GM12875 (cell line): ENCODE measurements around the gene ACAD11.

ENCODE experiments used
- H3K4me3 ChIP-seq: one replicate; pipeline ENCODE4 v1.5.1; 2011; ENCODE audit warnings: low read depth, low read length, control low read depth
- TF ChIP-seq, protein P1 (sequence below): IDR thresholded peaks from 2 replicates; pipeline ENCODE4 v1.5.1; 2011; ENCODE audit warnings: low read depth, mild to moderate bottlenecking, control low read depth, inconsistent platforms, low read length, moderate library complexity, borderline replicate concordance; ENCODE audit not compliant: insufficient read depth

ACAD11 gene, protein sequence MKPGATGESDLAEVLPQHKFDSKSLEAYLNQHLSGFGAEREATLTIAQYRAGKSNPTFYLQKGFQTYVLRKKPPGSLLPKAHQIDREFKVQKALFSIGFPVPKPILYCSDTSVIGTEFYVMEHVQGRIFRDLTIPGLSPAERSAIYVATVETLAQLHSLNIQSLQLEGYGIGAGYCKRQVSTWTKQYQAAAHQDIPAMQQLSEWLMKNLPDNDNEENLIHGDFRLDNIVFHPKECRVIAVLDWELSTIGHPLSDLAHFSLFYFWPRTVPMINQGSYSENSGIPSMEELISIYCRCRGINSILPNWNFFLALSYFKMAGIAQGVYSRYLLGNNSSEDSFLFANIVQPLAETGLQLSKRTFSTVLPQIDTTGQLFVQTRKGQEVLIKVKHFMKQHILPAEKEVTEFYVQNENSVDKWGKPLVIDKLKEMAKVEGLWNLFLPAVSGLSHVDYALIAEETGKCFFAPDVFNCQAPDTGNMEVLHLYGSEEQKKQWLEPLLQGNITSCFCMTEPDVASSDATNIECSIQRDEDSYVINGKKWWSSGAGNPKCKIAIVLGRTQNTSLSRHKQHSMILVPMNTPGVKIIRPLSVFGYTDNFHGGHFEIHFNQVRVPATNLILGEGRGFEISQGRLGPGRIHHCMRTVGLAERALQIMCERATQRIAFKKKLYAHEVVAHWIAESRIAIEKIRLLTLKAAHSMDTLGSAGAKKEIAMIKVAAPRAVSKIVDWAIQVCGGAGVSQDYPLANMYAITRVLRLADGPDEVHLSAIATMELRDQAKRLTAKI

DNA sequence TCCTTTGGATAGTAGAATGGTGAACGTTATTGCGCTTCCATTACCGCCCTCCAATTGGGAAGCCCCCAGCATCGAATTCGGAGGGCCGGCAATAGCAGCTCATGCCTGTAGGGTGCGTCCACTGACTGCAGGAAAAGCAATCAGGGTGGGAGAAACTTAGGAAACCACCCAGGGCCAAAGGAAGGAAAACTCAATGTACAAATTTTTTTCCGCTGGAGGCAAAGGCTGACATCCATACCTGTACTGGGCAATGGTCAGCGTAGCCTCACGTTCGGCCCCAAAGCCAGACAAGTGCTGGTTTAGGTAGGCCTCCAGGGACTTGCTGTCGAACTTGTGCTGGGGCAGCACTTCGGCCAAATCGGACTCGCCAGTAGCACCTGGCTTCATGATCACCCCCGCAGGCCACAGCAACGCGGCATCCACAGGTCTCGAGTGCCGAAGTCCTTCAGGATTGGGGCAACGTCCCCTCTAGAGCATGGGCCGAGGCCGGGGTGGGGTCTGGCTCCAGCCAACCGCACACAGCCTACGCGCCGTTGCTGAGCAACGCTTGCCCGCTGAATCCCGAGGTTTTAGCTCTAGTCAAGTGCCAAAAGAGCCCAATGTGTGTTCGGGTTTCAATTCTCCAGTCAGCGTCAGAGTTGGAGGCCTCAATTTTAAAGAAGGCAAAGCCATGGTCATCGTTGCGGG, at the start of gene ACAD11:
TSS of gene ACAD11 (minus strand) at position 445 of the 687 bp plus-strand sequence. CDS start at position 387, 58 bp downstream.
- TF ChIP-seq, protein P1, sequence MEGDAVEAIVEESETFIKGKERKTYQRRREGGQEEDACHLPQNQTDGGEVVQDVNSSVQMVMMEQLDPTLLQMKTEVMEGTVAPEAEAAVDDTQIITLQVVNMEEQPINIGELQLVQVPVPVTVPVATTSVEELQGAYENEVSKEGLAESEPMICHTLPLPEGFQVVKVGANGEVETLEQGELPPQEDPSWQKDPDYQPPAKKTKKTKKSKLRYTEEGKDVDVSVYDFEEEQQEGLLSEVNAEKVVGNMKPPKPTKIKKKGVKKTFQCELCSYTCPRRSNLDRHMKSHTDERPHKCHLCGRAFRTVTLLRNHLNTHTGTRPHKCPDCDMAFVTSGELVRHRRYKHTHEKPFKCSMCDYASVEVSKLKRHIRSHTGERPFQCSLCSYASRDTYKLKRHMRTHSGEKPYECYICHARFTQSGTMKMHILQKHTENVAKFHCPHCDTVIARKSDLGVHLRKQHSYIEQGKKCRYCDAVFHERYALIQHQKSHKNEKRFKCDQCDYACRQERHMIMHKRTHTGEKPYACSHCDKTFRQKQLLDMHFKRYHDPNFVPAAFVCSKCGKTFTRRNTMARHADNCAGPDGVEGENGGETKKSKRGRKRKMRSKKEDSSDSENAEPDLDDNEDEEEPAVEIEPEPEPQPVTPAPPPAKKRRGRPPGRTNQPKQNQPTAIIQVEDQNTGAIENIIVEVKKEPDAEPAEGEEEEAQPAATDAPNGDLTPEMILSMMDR, result peak; percentile 63; the same call in 1 of the 2 replicates
- H3K4me3 ChIP-seq, result peak within 1 kb of the TSS; percentile 95

DNA sequence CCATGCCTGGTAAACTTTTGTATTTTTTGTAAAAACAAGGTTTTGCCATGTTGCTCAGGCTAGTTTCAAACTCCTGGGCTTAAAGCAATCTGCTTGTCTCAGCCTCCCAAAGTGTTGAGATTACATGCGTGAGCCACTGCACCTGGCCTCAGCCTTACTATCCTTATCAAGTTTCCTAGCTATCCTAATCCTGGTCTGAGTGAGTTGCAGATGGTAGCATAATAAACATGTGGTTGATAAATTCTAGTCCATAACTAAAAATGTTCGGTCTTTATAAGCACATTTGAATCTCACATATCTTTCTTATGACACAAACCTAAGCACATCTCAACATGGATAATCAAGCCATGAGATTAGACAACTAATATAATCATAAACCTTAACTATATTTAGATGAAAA, 44.1 kb upstream of the ACAD11 start:
- no peak overlapping the region for H3K4me3 ChIP-seq
- TF ChIP-seq, protein P1, result no peak

DNA sequence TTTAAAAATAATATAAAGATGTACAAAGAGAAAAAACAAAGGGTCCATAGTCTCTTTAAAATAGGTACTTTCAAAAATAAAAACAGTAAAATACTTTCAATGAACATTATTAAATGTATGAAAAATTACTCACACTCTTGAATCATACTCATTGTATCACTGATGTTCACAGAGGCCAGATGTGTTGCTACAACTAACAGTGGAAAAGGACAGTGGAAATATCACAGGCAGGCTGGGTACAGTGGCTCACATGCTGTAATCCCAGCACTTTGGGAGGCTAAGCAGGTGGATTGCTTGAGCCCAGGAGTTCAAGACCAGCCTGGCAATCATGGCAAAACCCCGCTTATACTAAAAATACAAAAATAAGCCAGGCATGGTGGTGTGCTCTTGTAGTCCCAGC, 35.8 kb upstream of the ACAD11 start:
- TF ChIP-seq, protein P1, result no peak
- no peak overlapping the region for H3K4me3 ChIP-seq

DNA sequence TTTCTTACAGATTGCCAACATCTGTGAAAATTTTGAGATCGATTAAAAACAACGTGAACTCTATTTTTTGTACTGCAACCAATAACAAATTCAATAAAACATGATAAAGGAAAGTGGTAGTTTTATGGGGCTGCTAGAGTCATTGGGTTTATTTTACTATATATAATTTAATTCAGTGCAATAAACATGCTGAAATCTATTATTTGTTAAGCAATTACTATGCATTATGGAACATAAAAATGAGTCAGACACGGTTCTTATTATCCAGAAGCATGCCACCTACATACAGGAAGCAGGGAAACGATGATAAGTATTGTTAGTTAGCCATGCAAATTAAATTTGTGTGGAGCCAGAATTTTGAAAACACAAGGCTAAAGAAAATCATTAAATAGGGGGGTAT, 35.4 kb upstream of the ACAD11 start:
- TF ChIP-seq, protein P1, result no peak
- H3K4me3 ChIP-seq, result no peak overlapping the region

DNA sequence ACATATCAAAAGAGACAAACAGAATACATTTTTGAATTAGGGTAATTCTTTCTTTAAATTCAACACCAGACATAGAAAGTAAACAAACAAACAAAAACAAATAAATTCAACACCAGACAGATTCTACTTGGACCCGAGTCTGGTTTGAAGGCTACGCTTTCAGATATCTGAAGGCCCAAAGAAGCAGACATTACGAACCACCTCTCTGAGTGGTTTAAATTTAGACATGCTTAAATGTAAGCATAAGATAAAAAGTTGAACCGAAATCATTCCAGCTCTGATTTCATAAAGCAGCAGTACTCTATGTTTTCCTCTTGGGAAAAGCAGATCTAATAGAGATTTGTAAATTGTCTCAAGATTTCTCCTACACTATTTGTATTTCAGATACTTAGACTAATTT, 30.4 kb upstream of the ACAD11 start:
- TF ChIP-seq, protein P1, result no peak

DNA sequence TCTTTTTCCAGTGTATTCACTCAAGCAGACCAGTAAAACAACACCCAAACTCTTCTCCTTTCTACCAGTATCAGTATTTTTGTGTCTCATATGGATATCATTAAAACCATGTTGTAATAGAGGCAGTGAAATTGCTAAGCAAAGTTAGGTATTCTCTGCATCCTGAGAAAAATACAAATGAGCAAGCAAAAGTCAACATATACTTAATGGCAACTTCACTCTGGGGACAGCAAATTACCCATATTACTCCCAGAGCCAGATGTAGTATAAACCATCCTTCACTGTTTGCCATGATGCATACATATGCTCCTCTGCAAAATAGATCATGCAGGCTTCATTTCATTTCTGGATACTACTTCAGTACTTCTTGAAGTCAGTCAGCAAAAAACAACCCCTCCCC, 22.6 kb upstream of the ACAD11 start:
- no peak overlapping the region for H3K4me3 ChIP-seq
- TF ChIP-seq, protein P1, result no peak

More for the DNA sequence above, 30.4 kb upstream of the ACAD11 start:
- H3K4me3 ChIP-seq, result no peak overlapping the region
